Glutamatergic neuron (in vitro differentiated cells): ENCODE measurements around the gene NEMP1. TPM values are rescaled to one million over a fixed set of nuclear protein-coding genes. Genes with fewer than 3 reads are reported as not detected.
"Not testable (repeated sequence)": the region's sequence is repeated elsewhere in the genome, so short reads cannot be mapped to it uniquely, and the experiment has no call there.

Experiments
- DNase-seq: peaks from one replicate; pipeline ENCODE4 v3.0.0; 2022
- H3K27ac Mint-ChIP-seq: one replicate; pipeline ENCODE4 v1.8.0; 2020; ENCODE audit warnings: mild to moderate bottlenecking, mixed read lengths, inconsistent platforms; ENCODE audit not compliant: unreplicated experiment
- H3K27me3 Mint-ChIP-seq: one replicate; pipeline ENCODE4 v1.8.0; 2020; ENCODE audit warnings: mild to moderate bottlenecking, moderate library complexity, mixed read lengths, inconsistent platforms; ENCODE audit not compliant: unreplicated experiment
- H3K36me3 Mint-ChIP-seq: one replicate; pipeline ENCODE4 v1.8.0; 2020; ENCODE audit warnings: mild to moderate bottlenecking, mixed read lengths, inconsistent platforms; ENCODE audit not compliant: unreplicated experiment
- H3K4me1 Mint-ChIP-seq: one replicate; pipeline ENCODE4 v1.8.0; 2020; ENCODE audit warnings: mild to moderate bottlenecking, low read depth, mixed read lengths, inconsistent platforms; ENCODE audit not compliant: unreplicated experiment
- H3K4me3 Mint-ChIP-seq: one replicate; pipeline ENCODE4 v1.8.0; 2020; ENCODE audit warnings: mild to moderate bottlenecking, mixed read lengths, inconsistent platforms; ENCODE audit not compliant: unreplicated experiment
- H3K9me3 Mint-ChIP-seq: one replicate; pipeline ENCODE4 v1.8.0; 2020; ENCODE audit warnings: mild to moderate bottlenecking, moderate library complexity, mixed read lengths, inconsistent platforms; ENCODE audit not compliant: unreplicated experiment
- CTCF ChIP-seq: fragments of 200-600 bp; sonication (generic); IDR thresholded peaks from one replicate; pipeline ENCODE4 v1.5.0; 2021; ENCODE audit not compliant: partially characterized antibody, unreplicated experiment
- total RNA-seq: library from RNA; stranded (reverse); fragmentation: NEBNext Ultra II Directional; extraction: Animal tissue kit (Norgen Biotek cat#: 25700); gene quantifications from one replicate; pipeline ENCODE4 v1.2.1, GENCODE V29; 2021; ENCODE audit not compliant: unreplicated experiment

NEMP1 gene
- total RNA-seq, 1 donor from 2014 or later = 11.5 TPM

GRCh38 chr12:57086493-57087009, 8.0 kb upstream of the NEMP1 start:
- Mint-ChIP-seq H3K27me3 (peaks cover 20% of the 10 kb centered on the region), H3K9me3 (peaks cover 7% of the 10 kb centered on the region), H3K27ac (peak overlapping the region; percentile 14), H3K4me1 (peaks cover 17% of the 10 kb centered on the region), H3K36me3 (no peaks in the 10 kb centered on the region), H3K4me3 (peak overlapping the region; percentile 90)
- no peak for DNase-seq
- TF ChIP-seq CTCF = no peak

GRCh38 chr12:57085999-57086492, 7.5 kb upstream of the NEMP1 start:
- DNase-seq = no peak
- no peaks in the 10 kb centered on the region for H3K36me3 Mint-ChIP-seq
- H3K27ac Mint-ChIP-seq = peak overlapping the region; percentile 53
- H3K27me3 Mint-ChIP-seq = peaks cover 20% of the 10 kb centered on the region
- TF ChIP-seq CTCF = no peak
- peaks cover 7% of the 10 kb centered on the region for H3K9me3 Mint-ChIP-seq
- peak overlapping the region; percentile 90 for H3K4me3 Mint-ChIP-seq
- peaks cover 17% of the 10 kb centered on the region for H3K4me1 Mint-ChIP-seq

GRCh38 chr12:57080855-57081254, 2.3 kb upstream of the NEMP1 start:
- Mint-ChIP-seq H3K27ac (no peak overlapping the region), H3K4me1 (peaks cover 2% of the 10 kb centered on the region), H3K36me3 (no peaks in the 10 kb centered on the region), H3K9me3 (peaks cover 1% of the 10 kb centered on the region), H3K4me3 (no peak overlapping the region), H3K27me3 (peaks cover 1% of the 10 kb centered on the region)
- no peak for TF ChIP-seq CTCF
- DNase-seq = no peak

- H3K4me3 Mint-ChIP-seq = no peak overlapping the region
- H3K36me3 Mint-ChIP-seq = no peaks in the 10 kb centered on the region
- no peaks in the 10 kb centered on the region for H3K4me1 Mint-ChIP-seq
Observed at GRCh38 chr12:57079821-57080220, 1.2 kb upstream of the NEMP1 start.

GRCh38 chr12:57073566-57074450, 4.8 kb downstream of the NEMP1 start:
- H3K36me3 Mint-ChIP-seq, DNase-seq, H3K4me3 Mint-ChIP-seq, H3K4me1 Mint-ChIP-seq, H3K27ac Mint-ChIP-seq, H3K9me3 Mint-ChIP-seq, H3K27me3 Mint-ChIP-seq: not testable (repeated sequence)

More at GRCh38 chr12:57079821-57080220, 1.2 kb upstream of the NEMP1 start:
- Mint-ChIP-seq H3K27ac (no peak overlapping the region), H3K9me3 (no peaks in the 10 kb centered on the region), H3K27me3 (no peaks in the 10 kb centered on the region)
- TF ChIP-seq CTCF = no peak
- no peak for DNase-seq
